GM21723 (cell line): ENCODE measurements around the gene SLC35G6.
"Not testable (repeated sequence)": the region's sequence is repeated elsewhere in the genome, so short reads cannot be mapped to it uniquely, and the experiment has no call there.

ENCODE experiments used
- ATAC-seq: cut with Tn5 transposase; IDR thresholded peaks from one replicate; pipeline ENCODE4 v1.9.1; 2021; ENCODE audit warnings: mild to moderate bottlenecking, moderate library complexity; ENCODE audit not compliant: unreplicated experiment

SLC35G6 gene

GRCh38 chr17:7481275-7481674, at the start of gene SLC35G6:
SLC35G6 (plus strand) TSS chr17:7481446; CDS start chr17:7481517, 71 bp downstream.
- ATAC-seq, result not testable (repeated sequence)

GRCh38 chr17:7432296-7432695, 49.0 kb upstream of the SLC35G6 start:
- no peak for ATAC-seq

GRCh38 chr17:7435676-7436555, 45.3 kb upstream of the SLC35G6 start:
- peak; percentile 19 for ATAC-seq

- ATAC-seq, result no peak
Measured at GRCh38 chr17:7436556-7437368, 44.5 kb upstream of the SLC35G6 start.

GRCh38 chr17:7437369-7437863, 43.8 kb upstream of the SLC35G6 start:
- ATAC-seq, result no peak

- no peak for ATAC-seq
Measured at GRCh38 chr17:7437950-7438614, 43.2 kb upstream of the SLC35G6 start.

GRCh38 chr17:7438656-7439460, 42.4 kb upstream of the SLC35G6 start:
- no peak for ATAC-seq

GRCh38 chr17:7439462-7440112, 41.7 kb upstream of the SLC35G6 start, which contains the start of gene FGF11:
FGF11 (plus strand) TSS chr17:7439512; CDS start chr17:7439621, 109 bp downstream.
- ATAC-seq, result no peak

GRCh38 chr17:7440113-7440833, 41.0 kb upstream of the SLC35G6 start:
- ATAC-seq, result no peak

GRCh38 chr17:7440834-7441195, 40.4 kb upstream of the SLC35G6 start:
- ATAC-seq, result no peak

- no peak for ATAC-seq
Measured at GRCh38 chr17:7441266-7441665, 40.0 kb upstream of the SLC35G6 start.

GRCh38 chr17:7442142-7442541, 39.1 kb upstream of the SLC35G6 start:
- no peak for ATAC-seq

GRCh38 chr17:7443499-7444485, 37.5 kb upstream of the SLC35G6 start:
- no peak for ATAC-seq

- ATAC-seq, result no peak
Measured at GRCh38 chr17:7444682-7445618, 36.3 kb upstream of the SLC35G6 start, which contains the start of gene CHRNB1. CHRNB1 (plus strand) TSS chr17:7445061; CDS start chr17:7445128, 67 bp downstream.

GRCh38 chr17:7445619-7445968, 35.7 kb upstream of the SLC35G6 start:
- ATAC-seq, result no peak

GRCh38 chr17:7448461-7448860, 32.8 kb upstream of the SLC35G6 start:
- ATAC-seq, result no peak
